Heart right ventricle (tissue), 16 donors: ENCODE results near the gene ATXN7L1. TPM values are rescaled to one million over a fixed set of nuclear protein-coding genes. Genes with fewer than 3 reads are reported as not detected.

Experiments used
- ATAC-seq, 8 donors: fragments of 200-7000 bp; cut with Tn5 transposase; one replicate each; pipeline ENCODE4 v1.9.1; 2020; ENCODE audit warnings: mild to moderate bottlenecking in 8 of 8, moderate library complexity in 8 of 8, moderate number of reproducible peaks in 1 of 8
- DNase-seq, 2 donors: peaks; one replicate each; pipeline ENCODE4 v3.0.0-alpha.2; 2020
- H3K27ac ChIP-seq, 10 donors: fragments of 200-600 bp; sonication (generic) in 2 of 10; one replicate each; pipeline versions ENCODE4 v1.5.0 to v1.8.0; 2020 to 2022; ENCODE audit warnings: mild to moderate bottlenecking in 3 of 10
- H3K27me3 ChIP-seq, 7 donors: fragments of 200-600 bp; one replicate each; pipeline ENCODE4 v1.8.0; 2021 to 2022; ENCODE audit warnings: mild to moderate bottlenecking in 2 of 7
- H3K36me3 ChIP-seq, 9 donors: fragments of 200-600 bp; sonication (generic) in 1 of 9; one replicate each; pipeline versions ENCODE4 v1.5.0 to v1.8.0; 2020 to 2022; ENCODE audit warnings: mild to moderate bottlenecking in 2 of 9
- H3K4me1 ChIP-seq, 9 donors: fragments of 200-600 bp; sonication (generic) in 1 of 9; one replicate each; pipeline versions ENCODE4 v1.5.0 to v1.8.0; 2020 to 2022; ENCODE audit warnings: mild to moderate bottlenecking in 4 of 9
- H3K4me3 ChIP-seq, 10 donors: fragments of 200-600 bp; sonication (generic) in 2 of 10; one replicate each; pipeline versions ENCODE4 v1.5.0 to v1.8.0; 2020 to 2022; ENCODE audit warnings: mild to moderate bottlenecking in 7 of 10, moderate library complexity in 2 of 10
- H3K9me3 ChIP-seq, 11 donors: fragments of 200-600 bp in 10 of 11; sonication (generic) in 2 of 11; one replicate each; pipeline versions ENCODE4 v1.5.0 to v1.8.0; 2013 to 2022; ENCODE audit warnings: mild to moderate bottlenecking in 2 of 11, control low read depth in 1 of 11, moderate library complexity in 1 of 11
- WGBS, 2 donors: extraction: QIAGEN DNeasy Blood & Tissue Kit; methylation state at CpG; one replicate each; pipeline ENCODE4 v1.1.7; 2013; ENCODE audit warnings: inconsistent platforms in 1 of 2; 5-methylcytosine and 5-hydroxymethylcytosine counted together
- intact Hi-C, 10 donors: fragments of 100-400 bp; cut with DNase I; formaldehyde crosslinking; loops; one replicate each; pipeline versions ENCODE4 v1.11.1 to v1.14.2; 2022
- polyA plus RNA-seq, 2 donors: library from polyadenylated mRNA; stranded (reverse); fragments of 200-250 nt; gene quantifications; one replicate each; pipeline ENCODE4 v1.2.3, GENCODE V29; 2013
- total RNA-seq, 10 donors: library from RNA; stranded (reverse); fragmentation: NEBNext Ultra II Directional in 3 of 10; extraction: Animal tissue kit (Norgen Biotek cat#: 25700) in 3 of 10; gene quantifications; one replicate each; pipeline versions ENCODE4 v1.2.1 to v1.2.4, GENCODE V29; 2021 to 2023
- TF ChIP-seq, protein P1 (sequence below), 9 donors: fragments of 200-600 bp; sonication (generic) in 2 of 9; IDR thresholded peaks; one replicate each; pipeline versions ENCODE4 v1.5.0 to v1.8.0; 2021 to 2022; ENCODE audit warnings: antibody characterized with exemption in 9 of 9, mild to moderate bottlenecking in 5 of 9, moderate library complexity in 1 of 9
- donor health status: Arrhythmogenic right ventricular cardiomyopathy.
- donor health status: ischemic (EF 13 %, LVEDD 7.1; RV severe dilation, severe dysfunction).
- donor health status: healthy with polysubstance abuse.
- donor health status: DM: no; HTN: yes; CAD: no.
- donor health status: DM: no; HTN: no; CAD: no.
- donor health status: ischemic (EF 25% LVEDD 6.9; RV normal size, moderate dysfunction).
- donor health status: ischemic (EF 25% LVEDD 5.7; RV mildly dilated, moderate dysfunction).
- donor health status: healthy.
- donor health status: DM: yes; HTN: yes; CAD: no.
- donor health status: Ischemic cardiomyopathy.
- donor health status: ischemic (EF 35%, LVEDD 5.7; RV mildly dilated, moderate dysfunction).
- donor health status: nonischemic (EF 11% LVEDD 7.7; RV severe dilation, severe dysfunction).
- donor health status: DM: yes; HTN: yes; CAD: no.
- donor health status: PGD.
- donor health status: ischemic (EF 29% LVEDD 5.4; RV normal size, mild dysfunction).
- donor health status: nonischemic (EF 23%, LVEDD 6.1; RV moderate dilation, normal function).

The ATXN7L1 gene
- total and polyA plus RNA-seq, 12 donors, result 1.7 to 7.2 (median 5.4) TPM

DNA sequence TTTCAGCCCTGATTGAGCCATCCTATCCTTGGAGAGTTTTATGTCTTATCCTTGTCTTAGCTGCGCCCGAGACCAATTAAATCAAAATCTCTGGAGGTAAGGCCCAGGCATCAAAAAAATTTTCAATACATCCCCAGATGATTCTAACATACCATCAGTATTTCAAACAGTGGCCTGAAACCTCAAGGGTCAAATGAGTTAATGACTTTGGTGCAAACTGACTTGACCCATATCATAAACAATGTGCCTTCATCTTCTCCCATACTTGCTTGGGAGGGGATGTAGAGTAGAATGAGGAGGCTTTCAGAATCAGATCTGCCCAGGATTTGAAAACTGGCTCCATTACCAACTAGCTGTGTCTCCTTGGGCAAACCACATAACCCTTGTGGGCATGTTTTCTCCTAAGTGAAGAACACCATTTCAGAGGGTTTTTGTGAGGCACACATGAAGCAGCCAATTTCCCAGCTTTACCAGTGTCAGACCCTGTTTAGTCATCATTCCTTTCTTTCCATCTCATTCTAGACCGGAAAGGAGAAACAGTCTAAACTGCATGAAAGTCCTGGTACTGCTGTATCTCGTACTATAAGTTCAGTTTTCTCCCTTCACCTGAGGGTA, 35.7 kb upstream of the ATXN7L1 start:
- Histone ChIP-seq H3K9me3 (peaks cover 0 to 7% (median 0%) of the 10 kb centered on the region in 11 donors), H3K36me3 (peaks cover 0 to 11% (median 0%) of the 10 kb centered on the region in 9 donors), H3K27ac (no peak overlapping the region), H3K4me3 (no peak overlapping the region), H3K4me1 (peaks cover 0 to 3% (median 0%) of the 10 kb centered on the region in 9 donors), H3K27me3 (no peaks in the 10 kb centered on the region)
- TF ChIP-seq, protein P1, sequence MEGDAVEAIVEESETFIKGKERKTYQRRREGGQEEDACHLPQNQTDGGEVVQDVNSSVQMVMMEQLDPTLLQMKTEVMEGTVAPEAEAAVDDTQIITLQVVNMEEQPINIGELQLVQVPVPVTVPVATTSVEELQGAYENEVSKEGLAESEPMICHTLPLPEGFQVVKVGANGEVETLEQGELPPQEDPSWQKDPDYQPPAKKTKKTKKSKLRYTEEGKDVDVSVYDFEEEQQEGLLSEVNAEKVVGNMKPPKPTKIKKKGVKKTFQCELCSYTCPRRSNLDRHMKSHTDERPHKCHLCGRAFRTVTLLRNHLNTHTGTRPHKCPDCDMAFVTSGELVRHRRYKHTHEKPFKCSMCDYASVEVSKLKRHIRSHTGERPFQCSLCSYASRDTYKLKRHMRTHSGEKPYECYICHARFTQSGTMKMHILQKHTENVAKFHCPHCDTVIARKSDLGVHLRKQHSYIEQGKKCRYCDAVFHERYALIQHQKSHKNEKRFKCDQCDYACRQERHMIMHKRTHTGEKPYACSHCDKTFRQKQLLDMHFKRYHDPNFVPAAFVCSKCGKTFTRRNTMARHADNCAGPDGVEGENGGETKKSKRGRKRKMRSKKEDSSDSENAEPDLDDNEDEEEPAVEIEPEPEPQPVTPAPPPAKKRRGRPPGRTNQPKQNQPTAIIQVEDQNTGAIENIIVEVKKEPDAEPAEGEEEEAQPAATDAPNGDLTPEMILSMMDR (IDR thresholded peaks at IDR 0.05), result no peak
- DNase-seq, result no peak
- 92 to 98% methylated on average over 4 of the region's 4 CpGs for WGBS, 2 donors
- ATAC-seq, result no peak
- intact Hi-C loops, result no loop called here

DNA sequence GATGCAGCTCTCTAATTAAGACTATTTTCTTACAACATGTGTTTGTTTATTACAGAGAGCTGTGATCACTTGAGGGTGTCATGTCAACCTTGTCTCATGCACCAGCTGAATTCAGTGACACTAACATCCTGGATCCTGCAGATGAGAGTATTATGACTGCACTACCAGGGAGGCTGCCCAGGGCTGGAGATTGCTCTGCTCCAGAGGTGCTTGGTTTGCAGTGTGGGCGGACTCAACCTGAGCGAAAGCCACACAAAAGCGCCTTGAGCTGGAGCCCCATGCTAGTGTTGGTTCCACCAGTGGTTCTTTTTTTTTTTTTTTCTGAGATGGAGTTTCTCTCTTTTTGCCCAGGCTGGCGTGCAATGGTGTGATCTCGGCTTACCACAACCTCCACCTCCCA, 33.8 kb upstream of the ATXN7L1 start:
- no peaks in the 10 kb centered on the region for H3K27me3 ChIP-seq
- no peak overlapping the region for H3K27ac ChIP-seq
- peaks cover 0 to 7% (median 0%) of the 10 kb centered on the region in 11 donors for H3K9me3 ChIP-seq
- H3K4me3 ChIP-seq, result no peak overlapping the region
- intact Hi-C loops, result no loop called here
- TF ChIP-seq, protein P1 (IDR thresholded peaks at IDR 0.05), result no peak
- peaks cover 0 to 6% (median 0%) of the 10 kb centered on the region in 9 donors for H3K4me1 ChIP-seq
- peaks cover 0 to 11% (median 0%) of the 10 kb centered on the region in 9 donors for H3K36me3 ChIP-seq
- WGBS, 2 donors, result 98 to 100% methylated on average over 5 of the region's 5 CpGs
- DNase-seq (no peak), ATAC-seq (no peak)

DNA sequence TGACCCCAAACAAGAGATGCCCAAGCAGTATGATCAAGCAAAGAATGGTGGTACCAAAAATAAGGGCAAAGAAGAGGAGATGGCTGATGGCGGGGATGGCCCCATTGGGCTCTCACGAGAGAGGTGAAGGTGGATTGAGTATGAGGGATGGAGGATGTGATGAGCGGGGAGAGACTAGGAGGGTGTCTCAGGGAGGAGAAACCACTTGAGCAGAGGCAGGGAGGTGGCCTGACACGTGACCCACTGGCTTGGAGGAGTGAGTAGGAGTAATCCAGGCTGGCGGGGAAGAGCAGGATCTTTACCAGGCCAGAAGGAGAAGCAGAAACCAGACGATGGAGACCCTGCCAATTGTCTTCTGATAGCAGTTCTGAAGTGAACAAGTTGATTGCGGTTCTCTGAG, 33.3 kb upstream of the ATXN7L1 start:
- WGBS, 2 donors, result 91 to 95% methylated on average over 7 of the region's 7 CpGs
- ATAC-seq, result no peak
- peaks cover 0 to 6% (median 0%) of the 10 kb centered on the region in 9 donors for H3K4me1 ChIP-seq
- TF ChIP-seq, protein P1 (IDR thresholded peaks at IDR 0.05), result no peak
- DNase-seq, result no peak
- H3K9me3 ChIP-seq, result peaks cover 0 to 7% (median 0%) of the 10 kb centered on the region in 11 donors
- no peaks in the 10 kb centered on the region for H3K27me3 ChIP-seq
- no peak overlapping the region for H3K27ac ChIP-seq
- no peak overlapping the region for H3K4me3 ChIP-seq
- H3K36me3 ChIP-seq, result peaks cover 0 to 11% (median 0%) of the 10 kb centered on the region in 9 donors
- intact Hi-C loops, result no loop called here

DNA sequence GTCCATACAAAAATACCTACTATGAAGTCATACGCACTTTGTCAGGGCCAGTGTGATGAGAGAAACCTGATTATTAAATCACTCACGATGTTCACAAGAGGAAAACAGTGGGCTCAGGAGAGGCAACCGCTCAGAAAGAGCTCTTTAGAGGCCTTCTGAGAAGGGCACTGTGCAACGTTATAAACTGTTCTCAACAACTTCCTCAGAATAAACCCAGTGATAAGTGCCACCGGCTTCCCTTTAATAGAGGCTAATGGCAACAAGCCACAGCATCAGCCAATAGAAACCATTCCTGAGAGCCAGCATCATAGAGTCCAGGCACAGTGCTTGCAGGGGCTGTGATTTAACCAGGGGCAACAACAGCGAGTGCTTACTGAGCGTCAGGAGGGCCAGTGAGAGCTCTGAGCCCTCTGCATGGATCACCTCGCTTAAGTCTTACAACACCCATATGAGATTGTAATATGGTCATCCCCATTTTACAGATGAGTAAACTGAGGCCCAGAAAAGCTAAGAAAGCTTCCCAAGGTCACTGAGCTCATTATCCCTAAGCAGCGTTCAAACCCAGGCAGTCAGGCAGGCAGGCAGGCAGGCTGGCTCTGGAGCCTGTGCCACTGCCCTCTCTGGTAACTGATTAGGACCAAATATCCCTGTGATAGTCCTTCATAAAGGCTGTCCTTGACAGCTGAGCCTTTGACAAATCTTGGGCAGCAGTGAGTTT, 30.9 kb upstream of the ATXN7L1 start:
- Histone ChIP-seq H3K4me1 (peaks cover 0 to 6% (median 0%) of the 10 kb centered on the region in 9 donors), H3K4me3 (no peak overlapping the region), H3K27ac (no peak overlapping the region), H3K9me3 (peaks cover 0 to 13% (median 0%) of the 10 kb centered on the region in 11 donors), H3K36me3 (peaks cover 0 to 11% (median 0%) of the 10 kb centered on the region in 9 donors), H3K27me3 (no peaks in the 10 kb centered on the region)
- ATAC-seq, result peak in 1 of 8 donors; percentile 57
- intact Hi-C loops, result no loop called here
- 51 to 53% methylated on average over 9 of the region's 9 CpGs for WGBS, 2 donors
- DNase-seq, result no peak
- TF ChIP-seq, protein P1 (IDR thresholded peaks at IDR 0.05), result no peak
